ENCODE data around the gene PNPLA3.

The PNPLA3 gene

GRCh38 chr22:43969021-43969878 is 45.6 kb downstream of the PNPLA3 start:
- Histone ChIP-seq H3K9me3 (no peaks in the 10 kb centered on the region), H3K36me3 (peaks cover 91% of the 10 kb centered on the region)
- TF ChIP-seq CTCF (IDR thresholded peaks at IDR 0.05) = no peak

GRCh38 chr22:43969989-43970755 is 46.6 kb downstream of the PNPLA3 start:
- H3K36me3 ChIP-seq = peaks cover 91% of the 10 kb centered on the region
- no peaks in the 10 kb centered on the region for H3K27me3 ChIP-seq
- no peak overlapping the region for H3K27ac ChIP-seq
- H3K4me1 ChIP-seq (ENCODE audit: control insufficient read depth in 1 of 2, insufficient read depth in 1 of 2, low read depth in 1 of 2, low read length in 1 of 2) = no peaks in the 10 kb centered on the region
- TF ChIP-seq CTCF (IDR thresholded peaks at IDR 0.05) = no peak
- H3K9me3 ChIP-seq = no peaks in the 10 kb centered on the region
- no peak overlapping the region for H3K4me3 ChIP-seq (ENCODE audit: low read depth in 1 of 2, low read length in 1 of 2)

More at GRCh38 chr22:43969021-43969878, 45.6 kb downstream of the PNPLA3 start:
- Histone ChIP-seq H3K27ac (no peak overlapping the region), H3K4me1 (ENCODE audit: control insufficient read depth in 1 of 2, insufficient read depth in 1 of 2, low read depth in 1 of 2, low read length in 1 of 2) (no peaks in the 10 kb centered on the region), H3K4me3 (ENCODE audit: low read depth in 1 of 2, low read length in 1 of 2) (no peak overlapping the region), H3K27me3 (no peaks in the 10 kb centered on the region)

- Histone ChIP-seq H3K27ac (no peak overlapping the region), H3K4me1 (ENCODE audit: control insufficient read depth in 1 of 2, insufficient read depth in 1 of 2, low read depth in 1 of 2, low read length in 1 of 2) (no peaks in the 10 kb centered on the region), H3K36me3 (peaks cover 91% of the 10 kb centered on the region), H3K9me3 (no peaks in the 10 kb centered on the region), H3K27me3 (no peaks in the 10 kb centered on the region), H3K4me3 (ENCODE audit: low read depth in 1 of 2, low read length in 1 of 2) (no peak overlapping the region)
- TF ChIP-seq CTCF (IDR thresholded peaks at IDR 0.05) = no peak
Measured at GRCh38 chr22:43971112-43971511, 47.5 kb downstream of the PNPLA3 start.

- no peak for TF ChIP-seq CTCF (IDR thresholded peaks at IDR 0.05)
- Histone ChIP-seq H3K4me1 (ENCODE audit: control insufficient read depth in 1 of 2, insufficient read depth in 1 of 2, low read depth in 1 of 2, low read length in 1 of 2) (no peaks in the 10 kb centered on the region), H3K9me3 (no peaks in the 10 kb centered on the region), H3K36me3 (peaks cover 93% of the 10 kb centered on the region), H3K27ac (no peak overlapping the region), H3K4me3 (ENCODE audit: low read depth in 1 of 2, low read length in 1 of 2) (no peak overlapping the region), H3K27me3 (no peaks in the 10 kb centered on the region)
Measured at GRCh38 chr22:43972931-43973462, 49.4 kb downstream of the PNPLA3 start.

- no peak for TF ChIP-seq CTCF (IDR thresholded peaks at IDR 0.05)
- Histone ChIP-seq H3K36me3 (peaks cover 89% of the 10 kb centered on the region), H3K27me3 (no peaks in the 10 kb centered on the region), H3K9me3 (no peaks in the 10 kb centered on the region), H3K27ac (no peak overlapping the region), H3K4me1 (ENCODE audit: control insufficient read depth in 1 of 2, insufficient read depth in 1 of 2, low read depth in 1 of 2, low read length in 1 of 2) (no peaks in the 10 kb centered on the region), H3K4me3 (ENCODE audit: low read depth in 1 of 2, low read length in 1 of 2) (no peak overlapping the region)
Measured at GRCh38 chr22:43974028-43974545, 50.5 kb downstream of the PNPLA3 start.
